Esophagus squamous epithelium (tissue), 4 donors: ENCODE results near the gene HBZ.

Source experiments
- POLR2A ChIP-seq, 4 donors: fragments of 450-650 bp; IDR thresholded peaks; one replicate each; pipeline ENCODE4 v1.6.1; 2017; ENCODE audit warnings: antibody characterized with exemption in 4 of 4, mild to moderate bottlenecking in 4 of 4, moderate library complexity in 3 of 4
- TF ChIP-seq, protein P1 (sequence below), 6 experiments: fragments of 450-650 bp in 4 of 6; fragments of 200-600 bp in 2 of 6; sonication (generic) in 2 of 6; IDR thresholded peaks; one replicate each; pipeline ENCODE4 v1.5.1; 2016 to 2019; ENCODE audit warnings: antibody characterized with exemption in 6 of 6, mild to moderate bottlenecking in 4 of 6, moderate library complexity in 4 of 6

DNA sequence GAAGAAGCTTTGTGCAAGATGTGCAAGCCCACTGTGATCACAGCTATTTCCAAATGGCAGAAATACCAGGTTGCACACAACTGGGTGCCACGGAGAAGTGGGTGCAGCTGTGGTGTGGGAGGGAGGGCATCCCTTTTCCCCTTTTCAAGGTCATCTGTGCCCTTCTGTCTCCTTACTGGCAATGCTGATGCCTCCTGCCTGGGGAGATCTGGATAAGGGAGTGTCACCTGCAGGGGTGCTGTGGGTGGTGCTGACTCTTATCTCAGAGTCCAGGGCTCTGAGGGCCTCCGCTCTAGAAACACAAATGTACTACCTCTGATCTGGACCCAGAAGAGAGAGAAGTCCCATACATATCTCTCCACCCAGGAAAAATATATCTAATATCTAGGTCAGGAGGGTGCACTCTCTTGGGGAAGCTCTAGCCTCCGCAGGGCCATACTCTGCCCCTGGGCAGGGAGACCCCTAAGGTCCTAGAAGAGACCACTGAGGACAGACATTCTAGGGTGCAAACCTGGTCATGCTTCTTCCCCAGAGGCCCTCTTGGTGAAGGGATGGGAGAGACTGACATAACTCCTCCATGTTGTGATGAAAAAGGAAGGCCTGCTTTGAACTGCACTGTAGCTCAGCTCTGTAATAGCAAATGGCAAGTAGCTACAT, 32.5 kb upstream of the HBZ start:
- TF ChIP-seq, protein P1, sequence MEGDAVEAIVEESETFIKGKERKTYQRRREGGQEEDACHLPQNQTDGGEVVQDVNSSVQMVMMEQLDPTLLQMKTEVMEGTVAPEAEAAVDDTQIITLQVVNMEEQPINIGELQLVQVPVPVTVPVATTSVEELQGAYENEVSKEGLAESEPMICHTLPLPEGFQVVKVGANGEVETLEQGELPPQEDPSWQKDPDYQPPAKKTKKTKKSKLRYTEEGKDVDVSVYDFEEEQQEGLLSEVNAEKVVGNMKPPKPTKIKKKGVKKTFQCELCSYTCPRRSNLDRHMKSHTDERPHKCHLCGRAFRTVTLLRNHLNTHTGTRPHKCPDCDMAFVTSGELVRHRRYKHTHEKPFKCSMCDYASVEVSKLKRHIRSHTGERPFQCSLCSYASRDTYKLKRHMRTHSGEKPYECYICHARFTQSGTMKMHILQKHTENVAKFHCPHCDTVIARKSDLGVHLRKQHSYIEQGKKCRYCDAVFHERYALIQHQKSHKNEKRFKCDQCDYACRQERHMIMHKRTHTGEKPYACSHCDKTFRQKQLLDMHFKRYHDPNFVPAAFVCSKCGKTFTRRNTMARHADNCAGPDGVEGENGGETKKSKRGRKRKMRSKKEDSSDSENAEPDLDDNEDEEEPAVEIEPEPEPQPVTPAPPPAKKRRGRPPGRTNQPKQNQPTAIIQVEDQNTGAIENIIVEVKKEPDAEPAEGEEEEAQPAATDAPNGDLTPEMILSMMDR (IDR thresholded peaks at IDR 0.05) = no peak
- TF ChIP-seq POLR2A (IDR thresholded peaks at IDR 0.05) = no peak
